Endothelial cell (in vitro differentiated cells): ENCODE data around the gene PATE3. TPM values are rescaled to one million over a fixed set of nuclear protein-coding genes. Genes with fewer than 3 reads are reported as not detected.

Experiments used
- DNase-seq: peaks from one replicate; pipeline ENCODE4 v3.0.0; 2021; ENCODE audit warnings: low spot score
- H3K27ac Mint-ChIP-seq: one replicate; pipeline ENCODE4 v1.8.0; 2021; ENCODE audit warnings: mixed read lengths, inconsistent platforms; ENCODE audit not compliant: unreplicated experiment
- H3K27me3 Mint-ChIP-seq: one replicate; pipeline ENCODE4 v1.8.0; 2021; ENCODE audit warnings: mild to moderate bottlenecking, moderate library complexity, mixed read lengths, inconsistent platforms; ENCODE audit not compliant: unreplicated experiment
- H3K36me3 Mint-ChIP-seq: one replicate; pipeline ENCODE4 v1.8.0; 2021; ENCODE audit warnings: mild to moderate bottlenecking, low read depth, mixed read lengths, inconsistent platforms; ENCODE audit not compliant: unreplicated experiment
- H3K4me1 Mint-ChIP-seq: one replicate; pipeline ENCODE4 v1.8.0; 2021; ENCODE audit warnings: mild to moderate bottlenecking, mixed read lengths, inconsistent platforms; ENCODE audit not compliant: unreplicated experiment
- H3K4me3 Mint-ChIP-seq: one replicate; pipeline ENCODE4 v1.8.0; 2021; ENCODE audit warnings: mild to moderate bottlenecking, mixed read lengths, inconsistent platforms; ENCODE audit not compliant: unreplicated experiment
- H3K9me3 Mint-ChIP-seq: one replicate; pipeline ENCODE4 v1.8.0; 2021; ENCODE audit warnings: mixed read lengths, inconsistent platforms; ENCODE audit not compliant: unreplicated experiment
- total RNA-seq: library from RNA; stranded (reverse); fragmentation: NEBNext Ultra II Directional; extraction: Animal tissue kit (Norgen Biotek cat#: 25700); gene quantifications from one replicate; pipeline ENCODE4 v1.2.1, GENCODE V29; 2021; ENCODE audit not compliant: unreplicated experiment
- TF ChIP-seq, protein P1 (sequence below): fragments of 200-600 bp; sonication (generic); IDR thresholded peaks from one replicate; pipeline ENCODE4 v1.5.0; 2021; ENCODE audit warnings: antibody characterized with exemption; ENCODE audit not compliant: unreplicated experiment

The PATE3 gene
- total RNA-seq, 1 donor from 2014 or later: not detected

- TF ChIP-seq, protein P1, sequence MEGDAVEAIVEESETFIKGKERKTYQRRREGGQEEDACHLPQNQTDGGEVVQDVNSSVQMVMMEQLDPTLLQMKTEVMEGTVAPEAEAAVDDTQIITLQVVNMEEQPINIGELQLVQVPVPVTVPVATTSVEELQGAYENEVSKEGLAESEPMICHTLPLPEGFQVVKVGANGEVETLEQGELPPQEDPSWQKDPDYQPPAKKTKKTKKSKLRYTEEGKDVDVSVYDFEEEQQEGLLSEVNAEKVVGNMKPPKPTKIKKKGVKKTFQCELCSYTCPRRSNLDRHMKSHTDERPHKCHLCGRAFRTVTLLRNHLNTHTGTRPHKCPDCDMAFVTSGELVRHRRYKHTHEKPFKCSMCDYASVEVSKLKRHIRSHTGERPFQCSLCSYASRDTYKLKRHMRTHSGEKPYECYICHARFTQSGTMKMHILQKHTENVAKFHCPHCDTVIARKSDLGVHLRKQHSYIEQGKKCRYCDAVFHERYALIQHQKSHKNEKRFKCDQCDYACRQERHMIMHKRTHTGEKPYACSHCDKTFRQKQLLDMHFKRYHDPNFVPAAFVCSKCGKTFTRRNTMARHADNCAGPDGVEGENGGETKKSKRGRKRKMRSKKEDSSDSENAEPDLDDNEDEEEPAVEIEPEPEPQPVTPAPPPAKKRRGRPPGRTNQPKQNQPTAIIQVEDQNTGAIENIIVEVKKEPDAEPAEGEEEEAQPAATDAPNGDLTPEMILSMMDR: no peak
These were observed 31.9 kb upstream of the PATE3 start for GRCh38 chr11:125756050-125756449.

GRCh38 chr11:125762445-125762844 lies 25.5 kb upstream of the PATE3 start:
- H3K4me1 Mint-ChIP-seq: no peaks in the 10 kb centered on the region
- no peak overlapping the region for H3K27ac Mint-ChIP-seq
- H3K36me3 Mint-ChIP-seq: no peaks in the 10 kb centered on the region
- no peaks in the 10 kb centered on the region for H3K9me3 Mint-ChIP-seq
- peaks cover 3% of the 10 kb centered on the region for H3K27me3 Mint-ChIP-seq
- DNase-seq: no peak
- TF ChIP-seq, protein P1: no peak
- H3K4me3 Mint-ChIP-seq: no peak overlapping the region

More at GRCh38 chr11:125756050-125756449, 31.9 kb upstream of the PATE3 start:
- no peak overlapping the region for H3K4me3 Mint-ChIP-seq
- H3K27ac Mint-ChIP-seq: no peak overlapping the region
- no peaks in the 10 kb centered on the region for H3K27me3 Mint-ChIP-seq
- no peak for DNase-seq
- no peaks in the 10 kb centered on the region for H3K36me3 Mint-ChIP-seq
- H3K9me3 Mint-ChIP-seq: no peaks in the 10 kb centered on the region
- H3K4me1 Mint-ChIP-seq: no peaks in the 10 kb centered on the region

DNA sequence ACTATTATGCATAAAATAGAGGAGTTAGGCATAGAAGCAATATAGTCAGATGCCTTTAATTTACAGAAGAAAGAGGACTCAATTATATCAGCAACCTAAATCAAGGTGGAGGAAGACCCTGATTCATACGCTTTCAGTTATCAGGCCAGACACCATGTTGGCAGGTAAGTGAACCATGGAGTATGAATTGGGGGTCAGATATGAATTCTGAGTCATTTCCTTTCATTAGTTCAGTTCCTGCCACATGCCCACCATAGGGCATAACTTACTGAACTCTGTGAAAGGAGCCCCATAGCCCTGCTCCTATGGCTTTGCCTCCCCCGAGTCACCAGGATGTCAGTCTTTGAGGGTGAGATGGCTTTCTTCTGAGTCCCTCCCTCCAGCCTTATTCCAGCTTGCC lies 24.4 kb upstream of the PATE3 start:
- Mint-ChIP-seq H3K27me3 (peaks cover 3% of the 10 kb centered on the region), H3K4me3 (no peak overlapping the region), H3K9me3 (no peaks in the 10 kb centered on the region), H3K27ac (no peak overlapping the region), H3K36me3 (no peaks in the 10 kb centered on the region), H3K4me1 (no peaks in the 10 kb centered on the region)
- TF ChIP-seq, protein P1: no peak
- no peak for DNase-seq

DNA sequence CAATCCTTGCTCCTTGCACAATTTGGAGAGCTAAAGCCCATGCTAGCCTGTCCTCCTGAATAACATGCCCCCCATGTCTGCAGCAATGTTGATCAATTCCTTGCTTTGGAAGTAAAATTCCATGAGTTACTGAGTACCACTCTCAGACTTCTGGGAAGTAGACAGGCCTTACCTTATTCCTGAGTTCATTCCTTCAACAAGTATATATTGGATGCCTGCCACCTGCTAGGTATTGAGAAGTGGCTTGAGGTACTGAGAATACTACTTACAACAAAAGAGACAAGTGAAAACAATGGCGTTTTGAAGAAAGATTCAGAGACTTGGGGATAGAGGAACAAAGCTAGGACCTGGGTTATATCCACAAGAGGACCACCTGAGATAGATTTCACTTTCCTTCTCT lies 21.7 kb upstream of the PATE3 start:
- H3K27ac Mint-ChIP-seq: no peak overlapping the region
- no peak overlapping the region for H3K4me3 Mint-ChIP-seq
- TF ChIP-seq, protein P1: no peak
- no peaks in the 10 kb centered on the region for H3K9me3 Mint-ChIP-seq
- peaks cover 3% of the 10 kb centered on the region for H3K27me3 Mint-ChIP-seq
- H3K36me3 Mint-ChIP-seq: no peaks in the 10 kb centered on the region
- DNase-seq: no peak
- H3K4me1 Mint-ChIP-seq: no peaks in the 10 kb centered on the region

DNA sequence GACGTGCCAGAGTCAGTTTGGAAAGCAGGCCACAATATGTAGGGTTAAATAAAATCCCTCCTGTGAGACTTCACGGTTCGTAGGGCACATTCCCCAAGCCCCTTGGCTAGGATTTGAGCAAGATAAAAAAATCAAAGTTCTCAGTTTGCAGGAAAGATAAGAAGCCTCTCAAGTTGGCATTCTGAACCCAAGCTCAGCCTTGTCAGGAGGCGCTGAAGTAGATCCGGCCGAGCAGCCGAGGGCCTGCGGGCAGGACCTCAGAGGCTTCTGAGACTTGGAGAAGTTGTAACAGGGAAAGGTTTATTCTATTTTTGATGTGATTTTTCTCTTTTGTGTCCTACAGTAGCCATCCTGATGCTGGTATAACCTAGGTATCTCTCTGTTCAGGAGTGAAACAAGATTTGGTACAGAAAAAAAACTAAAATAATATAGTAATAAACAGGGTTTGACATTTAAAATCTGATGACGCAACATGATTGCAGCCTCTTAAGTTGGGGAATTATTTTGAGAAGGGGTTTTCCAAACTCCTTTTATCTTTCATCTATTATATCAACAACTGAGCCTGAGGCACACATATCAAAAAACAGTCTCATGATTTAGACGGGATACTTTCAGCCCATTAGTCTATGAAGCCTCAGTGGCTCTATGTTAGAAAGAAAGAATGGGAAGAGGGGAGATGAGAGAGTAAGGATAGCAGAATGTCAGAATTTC lies 19.4 kb upstream of the PATE3 start:
- no peak for DNase-seq
- H3K36me3 Mint-ChIP-seq: no peaks in the 10 kb centered on the region
- no peaks in the 10 kb centered on the region for H3K9me3 Mint-ChIP-seq
- TF ChIP-seq, protein P1: no peak
- H3K4me1 Mint-ChIP-seq: no peaks in the 10 kb centered on the region
- H3K27ac Mint-ChIP-seq: no peak overlapping the region
- H3K4me3 Mint-ChIP-seq: no peak overlapping the region
- peaks cover 3% of the 10 kb centered on the region for H3K27me3 Mint-ChIP-seq
